Neuron (in vitro differentiated cells): Measurements from ENCODE around the gene KCND3.

ENCODE experiments used
- H2AFZ ChIP-seq: one replicate; pipeline ENCODE4 v1.6.1; 2013; ENCODE audit warnings: low read depth, mild to moderate bottlenecking, inconsistent platforms, low read length, moderate library complexity
- H3K27me3 ChIP-seq: one replicate; pipeline ENCODE4 v1.6.1; 2013; ENCODE audit warnings: low read length; ENCODE audit not compliant: insufficient read depth
- H3K36me3 ChIP-seq: one replicate; pipeline ENCODE4 v1.6.1; 2013; ENCODE audit warnings: low read length; ENCODE audit not compliant: insufficient read depth
- H3K4me1 ChIP-seq: one replicate; pipeline ENCODE4 v1.6.1; 2013; ENCODE audit warnings: low read length; ENCODE audit not compliant: insufficient read depth
- H3K4me3 ChIP-seq: 2 replicates; pipeline ENCODE4 v1.5.1; 2013; ENCODE audit warnings: mild to moderate bottlenecking, low read length, moderate library complexity
- H3K9me3 ChIP-seq: one replicate; pipeline ENCODE4 v1.6.1; 2013; ENCODE audit warnings: low read length

Gene KCND3

GRCh38 chr1:111989531-111990025 lies at the start of gene KCND3:
Gene KCND3 (minus strand): TSS chr1:111989668.
- H3K36me3 ChIP-seq, result no peaks in the 10 kb centered on the region
- H3K4me3 ChIP-seq, result peak within 1 kb of the TSS; percentile 44
- H3K27me3 ChIP-seq, result peaks cover 78% of the 10 kb centered on the region
- H2AFZ ChIP-seq, result peak within 1 kb of the TSS; percentile 38
- no peaks in the 10 kb centered on the region for H3K9me3 ChIP-seq
- H3K4me1 ChIP-seq, result peaks cover 15% of the 10 kb centered on the region

GRCh38 chr1:112034277-112034676 lies 44.8 kb upstream of the KCND3 start:
- Histone ChIP-seq H2AFZ (no peak overlapping the region), H3K27me3 (no peaks in the 10 kb centered on the region), H3K4me3 (no peak overlapping the region), H3K4me1 (no peaks in the 10 kb centered on the region), H3K9me3 (no peaks in the 10 kb centered on the region), H3K36me3 (no peaks in the 10 kb centered on the region)

- no peaks in the 10 kb centered on the region for H3K36me3 ChIP-seq
- no peaks in the 10 kb centered on the region for H3K9me3 ChIP-seq
- H3K27me3 ChIP-seq, result peaks cover 3% of the 10 kb centered on the region
- H2AFZ ChIP-seq, result no peak overlapping the region
- H3K4me1 ChIP-seq, result no peaks in the 10 kb centered on the region
- no peak overlapping the region for H3K4me3 ChIP-seq
These were observed 44.1 kb upstream of the KCND3 start for GRCh38 chr1:112033439-112034120.

GRCh38 chr1:112030157-112030556 lies 40.7 kb upstream of the KCND3 start:
- Histone ChIP-seq H3K4me1 (no peaks in the 10 kb centered on the region), H3K4me3 (no peak overlapping the region), H2AFZ (no peak overlapping the region), H3K9me3 (no peaks in the 10 kb centered on the region), H3K27me3 (peaks cover 3% of the 10 kb centered on the region), H3K36me3 (no peaks in the 10 kb centered on the region)

- Histone ChIP-seq H3K36me3 (no peaks in the 10 kb centered on the region), H3K27me3 (peaks cover 3% of the 10 kb centered on the region)
These were observed 38.2 kb upstream of the KCND3 start for GRCh38 chr1:112027696-112028095.

GRCh38 chr1:112026501-112026900 lies 37.0 kb upstream of the KCND3 start:
- Histone ChIP-seq H3K4me1 (no peaks in the 10 kb centered on the region), H3K9me3 (no peaks in the 10 kb centered on the region), H3K27me3 (peaks cover 3% of the 10 kb centered on the region), H3K36me3 (no peaks in the 10 kb centered on the region), H3K4me3 (no peak overlapping the region), H2AFZ (no peak overlapping the region)

More at GRCh38 chr1:112027696-112028095, 38.2 kb upstream of the KCND3 start:
- no peaks in the 10 kb centered on the region for H3K4me1 ChIP-seq
- no peak overlapping the region for H2AFZ ChIP-seq
- H3K9me3 ChIP-seq, result no peaks in the 10 kb centered on the region
- H3K4me3 ChIP-seq, result no peak overlapping the region

- Histone ChIP-seq H3K36me3 (no peaks in the 10 kb centered on the region), H2AFZ (no peak overlapping the region), H3K4me3 (no peak overlapping the region), H3K9me3 (no peaks in the 10 kb centered on the region), H3K4me1 (no peaks in the 10 kb centered on the region), H3K27me3 (peaks cover 3% of the 10 kb centered on the region)
These were observed 36.5 kb upstream of the KCND3 start for GRCh38 chr1:112026016-112026415.

- Histone ChIP-seq H3K4me3 (no peak overlapping the region), H3K27me3 (no peaks in the 10 kb centered on the region), H3K36me3 (no peaks in the 10 kb centered on the region), H3K9me3 (no peaks in the 10 kb centered on the region), H2AFZ (no peak overlapping the region), H3K4me1 (no peaks in the 10 kb centered on the region)
These were observed 31.8 kb upstream of the KCND3 start for GRCh38 chr1:112021263-112021662.

GRCh38 chr1:112017183-112017582 lies 27.7 kb upstream of the KCND3 start:
- H2AFZ ChIP-seq, result no peak overlapping the region
- H3K9me3 ChIP-seq, result no peaks in the 10 kb centered on the region
- H3K27me3 ChIP-seq, result no peaks in the 10 kb centered on the region
- H3K36me3 ChIP-seq, result no peaks in the 10 kb centered on the region
- H3K4me3 ChIP-seq, result no peak overlapping the region
- no peaks in the 10 kb centered on the region for H3K4me1 ChIP-seq

GRCh38 chr1:112012823-112013222 lies 23.4 kb upstream of the KCND3 start:
- no peaks in the 10 kb centered on the region for H3K4me1 ChIP-seq
- H3K9me3 ChIP-seq, result no peaks in the 10 kb centered on the region
- no peaks in the 10 kb centered on the region for H3K27me3 ChIP-seq
- no peak overlapping the region for H3K4me3 ChIP-seq
- H3K36me3 ChIP-seq, result no peaks in the 10 kb centered on the region
- no peak overlapping the region for H2AFZ ChIP-seq

- Histone ChIP-seq H3K9me3 (no peaks in the 10 kb centered on the region), H3K4me3 (no peak overlapping the region), H3K4me1 (no peaks in the 10 kb centered on the region), H3K27me3 (no peaks in the 10 kb centered on the region), H2AFZ (no peak overlapping the region), H3K36me3 (no peaks in the 10 kb centered on the region)
These were observed 21.7 kb upstream of the KCND3 start for GRCh38 chr1:112011202-112011601.

- no peak overlapping the region for H2AFZ ChIP-seq
- peaks cover 5% of the 10 kb centered on the region for H3K27me3 ChIP-seq
- no peaks in the 10 kb centered on the region for H3K4me1 ChIP-seq
- no peak overlapping the region for H3K4me3 ChIP-seq
- no peaks in the 10 kb centered on the region for H3K9me3 ChIP-seq
- no peaks in the 10 kb centered on the region for H3K36me3 ChIP-seq
These were observed 17.7 kb upstream of the KCND3 start for GRCh38 chr1:112007169-112007568.

GRCh38 chr1:112006416-112007025 lies 17.1 kb upstream of the KCND3 start:
- Histone ChIP-seq H3K4me3 (no peak overlapping the region), H3K27me3 (peaks cover 5% of the 10 kb centered on the region), H3K4me1 (no peaks in the 10 kb centered on the region), H3K9me3 (no peaks in the 10 kb centered on the region), H2AFZ (no peak overlapping the region), H3K36me3 (no peaks in the 10 kb centered on the region)
